Suppressor macrophage treated with lipopolysaccharide for 4 hours (primary cell): Measurements from ENCODE around the gene FBXL7.

Experiments
- DNase-seq: peaks from one replicate; pipeline ENCODE4 v3.0.0-alpha.2; 2020

FBXL7 gene

DNA sequence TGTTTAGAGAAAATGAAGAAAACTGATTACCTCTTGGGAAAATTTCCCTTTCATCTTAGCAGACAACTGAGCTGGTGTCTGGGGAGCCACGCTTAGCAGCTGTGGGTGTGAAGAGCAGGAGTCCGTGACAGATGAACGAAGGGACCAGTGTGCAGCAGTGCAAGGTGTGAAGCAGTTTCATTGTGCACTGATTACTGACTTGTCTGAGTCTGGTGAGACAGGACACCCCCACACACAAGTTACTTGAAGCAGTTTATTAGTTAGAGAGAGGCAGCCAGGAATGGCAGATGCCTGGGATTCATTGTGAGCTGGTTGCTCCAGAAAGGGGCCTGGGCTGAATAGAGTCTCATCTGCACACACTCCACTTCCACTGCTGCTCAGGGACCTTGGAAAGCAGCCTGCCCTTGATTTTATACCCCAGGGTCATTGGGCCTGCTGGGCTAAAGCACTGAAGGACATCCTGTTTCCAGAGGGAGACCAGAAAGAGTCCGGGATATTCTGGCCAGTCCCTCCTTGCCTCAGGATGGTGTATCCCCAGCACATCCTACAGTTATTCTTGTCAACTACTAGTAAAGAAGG is 47.4 kb downstream of the FBXL7 start:
- no peak for DNase-seq

DNA sequence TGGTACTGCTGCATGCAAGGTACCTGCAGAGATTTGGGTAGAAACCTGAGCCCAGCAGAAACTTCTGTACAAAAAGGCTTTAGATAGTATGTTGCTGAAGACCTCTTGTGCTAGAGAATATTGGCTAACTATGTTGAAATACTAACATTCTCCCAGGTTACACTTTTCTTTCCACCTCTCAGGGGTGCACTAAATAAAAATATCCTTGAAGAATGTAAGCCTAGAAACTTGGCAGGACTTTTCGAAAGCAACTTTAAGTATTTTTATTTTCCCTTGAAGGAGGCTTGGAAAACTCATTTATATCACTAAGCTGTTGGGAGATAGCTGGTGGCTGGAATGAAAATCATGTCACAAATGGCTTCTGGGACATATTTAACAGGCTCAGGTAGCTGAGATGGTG is 50.0 kb downstream of the FBXL7 start:
- no peak for DNase-seq

DNA sequence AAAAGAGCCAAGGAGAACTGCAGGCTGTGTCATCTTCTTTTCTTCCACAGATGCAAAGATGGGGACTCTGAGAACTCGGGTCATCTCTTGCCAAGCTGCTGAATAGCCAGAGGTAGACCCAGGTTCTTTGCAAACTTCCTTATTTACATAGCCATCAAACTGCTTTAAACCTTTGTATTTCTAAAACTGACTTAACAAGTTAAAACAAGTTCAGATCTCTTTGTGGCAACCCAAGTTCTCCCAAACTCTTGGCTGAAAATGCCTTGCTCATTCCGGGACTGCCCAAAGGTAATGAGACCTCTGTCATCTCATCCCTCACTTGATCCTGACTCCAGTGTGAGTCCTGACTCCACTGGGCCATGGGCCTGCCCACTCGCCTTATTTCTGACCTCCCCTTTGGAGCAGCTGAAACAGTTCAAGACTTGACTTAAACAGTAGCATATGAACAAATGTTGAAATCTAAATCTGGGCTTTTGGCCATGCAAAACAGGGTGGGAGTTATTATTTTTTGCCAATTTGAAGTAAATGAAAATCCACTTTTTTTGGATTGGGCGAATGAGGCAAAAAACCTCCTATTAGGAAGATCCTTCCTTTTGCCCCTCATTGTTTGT is 50.6 kb downstream of the FBXL7 start:
- no peak for DNase-seq

DNA sequence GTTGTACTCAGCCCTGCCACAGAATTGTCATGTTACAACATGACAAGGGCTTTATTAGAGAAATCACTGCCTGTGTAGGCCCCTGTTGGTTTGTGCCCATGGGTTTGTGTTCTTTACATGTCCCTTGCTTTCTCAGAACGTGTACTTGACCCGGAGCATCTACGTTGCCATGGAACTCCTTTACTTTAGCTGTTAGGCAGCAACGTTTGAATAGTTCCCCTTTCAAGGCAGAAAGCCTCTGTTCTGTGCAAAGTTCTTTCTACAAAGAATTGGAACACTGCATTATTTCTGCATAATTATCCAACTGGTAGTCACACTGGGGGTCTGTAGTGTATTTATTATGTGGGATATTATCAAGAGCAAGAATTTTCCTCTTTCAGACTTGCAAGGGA is 51.1 kb downstream of the FBXL7 start:
- no peak for DNase-seq

DNA sequence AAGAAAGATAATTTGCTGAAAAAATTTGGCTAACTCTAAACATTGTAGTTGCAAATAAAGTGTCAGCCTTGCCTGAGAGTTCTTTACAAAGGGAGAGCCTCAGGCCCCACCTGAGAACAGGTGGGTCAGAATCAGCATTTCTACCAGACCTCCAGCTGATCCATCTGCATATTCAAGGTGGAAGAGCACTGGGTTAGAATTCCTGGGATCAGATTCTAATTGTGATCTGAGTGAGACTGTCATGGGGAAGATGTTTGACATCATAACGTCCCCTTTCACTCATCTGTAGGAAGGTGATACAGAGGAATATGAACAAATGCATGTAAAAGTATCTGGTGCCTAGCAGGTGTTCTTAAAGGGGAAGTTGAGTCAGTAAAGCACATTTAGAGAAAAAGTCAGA is 54.6 kb downstream of the FBXL7 start:
- DNase-seq = no peak

DNA sequence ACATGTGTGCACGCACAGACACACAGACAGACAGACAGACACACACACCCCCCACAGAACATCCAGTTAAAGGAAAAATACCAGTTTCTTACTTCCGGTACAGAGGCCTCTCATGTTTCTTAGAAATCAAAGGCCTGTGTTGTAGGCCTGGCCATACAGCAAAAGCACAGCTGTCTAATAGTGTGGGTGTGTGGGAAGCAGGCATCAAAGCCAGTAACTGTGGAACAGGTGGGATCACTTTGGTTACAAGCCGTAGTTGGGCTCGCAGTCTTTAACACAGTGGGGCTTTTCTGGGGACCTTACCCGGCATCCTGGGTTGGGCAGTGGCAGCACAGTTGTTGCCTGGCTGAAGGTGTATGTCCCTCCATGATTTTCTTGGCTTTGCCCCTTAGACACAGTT is 55.2 kb downstream of the FBXL7 start:
- no peak for DNase-seq

DNA sequence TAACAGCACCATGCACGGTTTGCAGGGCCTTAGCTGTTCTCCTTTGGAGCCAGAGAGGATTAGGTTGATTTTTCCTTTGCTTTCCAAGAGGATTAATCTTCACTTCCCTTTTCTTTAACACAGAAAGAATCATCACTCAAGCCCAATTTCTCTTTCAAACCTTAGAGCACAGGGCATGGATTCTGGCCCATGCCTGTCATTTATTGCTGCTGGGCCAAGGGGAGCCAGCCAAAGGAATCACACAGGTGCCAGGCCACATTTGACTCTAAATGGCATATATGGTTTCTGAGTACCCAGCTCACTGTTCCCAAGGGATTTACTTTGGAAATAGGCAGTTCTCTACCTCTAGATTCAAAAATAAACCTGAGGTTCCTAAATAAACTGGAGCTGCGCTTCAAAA is 58.3 kb downstream of the FBXL7 start:
- no peak for DNase-seq

DNA sequence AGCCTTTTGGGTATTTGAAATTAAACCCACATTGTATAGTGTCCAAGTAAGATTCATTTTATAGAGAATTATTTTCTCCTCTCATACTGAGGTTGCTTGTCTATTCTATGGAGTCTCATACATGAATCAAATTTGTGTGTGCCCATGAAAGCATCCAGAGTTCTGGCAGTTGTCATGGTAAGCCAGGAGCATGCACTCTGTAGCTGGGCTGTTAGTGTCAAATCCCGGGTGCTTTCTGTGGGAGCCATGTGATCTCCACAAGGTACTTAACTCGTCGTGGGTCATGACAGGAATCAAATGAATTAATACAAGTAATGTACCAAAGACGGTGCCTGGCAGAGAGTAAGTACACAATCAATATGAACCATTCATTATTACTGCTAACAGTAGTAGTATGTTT is 58.7 kb downstream of the FBXL7 start:
- DNase-seq = no peak

DNA sequence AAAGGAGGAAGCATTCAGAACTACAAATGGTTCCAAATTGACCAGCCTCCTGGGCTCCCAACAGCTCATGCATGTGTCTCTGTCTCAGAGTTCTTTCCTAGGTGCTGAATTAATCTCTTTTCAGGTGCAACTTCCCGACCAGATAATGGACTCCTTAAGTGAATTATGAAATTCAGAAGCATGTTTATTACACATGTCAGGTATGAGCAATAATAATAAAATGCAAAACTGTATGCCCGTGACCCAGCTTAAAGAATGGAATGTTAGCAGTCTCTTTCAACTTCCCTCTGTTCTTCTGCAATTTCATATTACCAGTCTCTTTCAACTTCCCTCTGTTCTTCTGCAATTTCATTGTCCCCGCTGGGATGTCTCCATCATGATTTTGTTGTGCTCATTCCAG is 60.4 kb downstream of the FBXL7 start:
- no peak for DNase-seq

DNA sequence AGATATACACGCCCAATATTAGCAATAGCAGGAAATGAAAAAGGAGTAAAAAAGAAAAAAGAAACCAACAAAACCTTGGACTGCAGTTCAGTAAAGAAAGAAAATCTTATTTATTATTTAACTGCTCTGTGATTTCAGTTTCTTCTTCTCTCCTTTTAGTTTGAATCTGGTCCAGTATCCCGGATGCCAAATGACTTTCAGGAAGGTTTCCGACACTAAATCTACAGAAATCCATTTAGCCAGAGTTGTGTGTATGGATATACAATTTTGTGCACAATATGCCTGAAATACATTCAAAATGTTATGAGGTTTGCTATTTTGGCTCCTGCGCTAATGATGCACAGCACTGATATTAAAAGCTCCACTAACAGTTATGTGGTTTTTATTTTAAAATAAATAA is 64.5 kb downstream of the FBXL7 start:
- DNase-seq = no peak

DNA sequence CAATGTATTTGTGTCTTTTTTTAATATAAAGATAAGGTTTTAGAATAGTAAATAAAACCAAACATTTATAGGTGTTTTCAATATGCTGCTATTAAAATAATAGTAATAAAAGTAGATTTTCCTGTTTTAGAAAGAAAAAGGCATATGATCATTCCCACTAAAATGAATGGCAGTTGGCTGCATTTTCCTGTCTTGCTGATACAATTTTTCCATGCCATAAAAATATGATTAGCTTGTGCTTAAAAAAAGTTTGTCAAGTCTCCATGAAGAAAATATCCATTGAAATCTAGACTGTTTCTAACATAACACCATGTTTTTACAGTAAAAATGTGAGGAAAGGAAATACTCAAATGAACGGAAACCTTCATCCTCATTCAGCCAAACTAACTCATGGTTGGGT is 65.0 kb downstream of the FBXL7 start:
- DNase-seq = no peak

DNA sequence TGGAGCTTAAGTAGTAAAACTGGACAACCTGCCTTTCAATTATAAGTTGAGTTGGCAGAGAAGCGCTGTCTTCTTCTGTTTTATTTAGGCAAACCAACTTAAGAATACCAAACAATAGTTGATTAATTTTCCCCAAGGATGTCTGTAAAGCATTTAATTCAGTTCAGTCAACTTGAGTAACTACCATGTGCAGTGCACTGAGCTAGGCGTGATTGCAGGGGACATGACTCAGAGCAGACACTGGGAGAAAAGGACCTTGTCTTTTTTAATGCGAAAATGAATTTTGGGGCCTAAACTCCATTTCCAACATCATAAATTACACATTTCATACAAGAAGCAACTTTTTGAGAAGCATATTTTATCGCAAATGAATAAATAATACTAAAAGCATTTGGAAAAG is 66.3 kb downstream of the FBXL7 start:
- no peak for DNase-seq

DNA sequence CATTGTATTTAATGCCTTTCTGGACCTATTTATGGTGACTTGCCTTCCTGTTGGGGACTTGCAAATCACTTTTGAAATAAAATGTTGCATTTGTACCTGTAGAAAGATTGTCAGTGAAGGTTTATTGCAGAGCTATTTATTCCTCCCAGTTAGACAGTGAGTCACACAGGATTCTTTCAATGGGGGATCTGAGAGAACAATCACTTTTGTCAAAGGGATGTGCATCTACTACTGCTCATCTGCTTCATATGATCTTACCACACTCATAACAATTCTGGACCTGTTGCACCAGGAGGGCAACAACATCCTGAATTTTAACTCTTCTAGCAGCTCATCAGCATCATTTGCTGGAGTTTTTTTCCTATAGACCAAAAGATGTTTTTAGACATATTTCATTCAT is 66.8 kb downstream of the FBXL7 start:
- DNase-seq = no peak

DNA sequence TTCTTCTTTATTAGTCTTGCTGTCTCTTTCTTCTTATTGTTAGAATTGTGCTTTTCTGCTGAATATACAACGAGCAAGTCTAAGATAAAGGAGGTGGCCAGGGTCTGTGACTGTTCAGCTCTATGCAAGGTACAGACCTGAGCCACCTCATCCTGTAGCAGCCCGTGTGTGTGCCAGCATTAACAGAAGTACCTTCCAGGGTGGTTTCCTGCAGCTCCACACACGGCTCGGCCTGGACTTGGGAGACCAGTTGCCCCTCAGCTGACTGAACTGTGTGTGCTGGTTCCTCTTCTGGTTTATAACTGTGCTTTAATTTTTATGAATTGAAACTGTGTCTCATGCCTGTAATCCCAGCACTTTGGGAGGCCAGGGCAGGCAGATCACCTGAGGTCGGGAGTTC is 70.5 kb downstream of the FBXL7 start:
- no peak for DNase-seq

DNA sequence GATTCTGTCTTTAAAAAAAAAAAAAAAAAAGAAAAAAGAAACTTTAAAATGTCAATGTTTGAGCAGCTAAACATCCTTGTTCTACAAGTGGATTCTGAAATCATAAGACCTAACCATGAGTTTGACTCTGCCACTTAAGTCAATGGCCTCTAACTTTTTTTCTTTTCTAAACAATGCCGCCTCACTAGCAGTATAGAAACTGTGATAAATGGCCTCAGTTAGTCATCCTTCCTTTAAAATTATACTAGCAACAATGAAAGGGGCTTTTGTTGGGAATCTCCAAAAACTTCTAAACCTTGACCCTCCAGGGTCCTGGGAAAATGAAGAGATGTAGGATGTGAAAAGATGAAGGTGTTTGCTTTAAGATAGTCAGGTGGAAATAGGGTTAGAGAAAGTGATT is 71.1 kb downstream of the FBXL7 start:
- DNase-seq = no peak

DNA sequence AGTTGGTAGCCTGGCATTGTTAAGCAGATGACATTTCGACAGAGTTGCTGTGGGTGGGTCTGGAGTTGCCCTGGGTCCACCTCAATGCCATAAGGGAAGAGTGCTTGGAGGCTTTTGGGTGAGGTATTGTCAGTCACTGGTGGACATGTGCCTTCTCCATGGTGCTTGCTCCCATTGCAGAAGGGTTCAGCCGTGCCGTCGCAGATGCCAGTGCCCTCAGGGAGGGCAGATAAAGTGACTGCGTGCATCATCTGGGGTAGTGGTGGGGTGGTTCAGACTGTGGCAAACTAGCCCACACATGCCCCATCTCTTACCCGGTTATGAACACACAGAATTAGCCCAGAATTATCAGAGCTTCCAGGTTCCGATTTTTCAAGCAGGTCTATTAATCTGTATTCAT is 71.6 kb downstream of the FBXL7 start:
- DNase-seq = no peak

DNA sequence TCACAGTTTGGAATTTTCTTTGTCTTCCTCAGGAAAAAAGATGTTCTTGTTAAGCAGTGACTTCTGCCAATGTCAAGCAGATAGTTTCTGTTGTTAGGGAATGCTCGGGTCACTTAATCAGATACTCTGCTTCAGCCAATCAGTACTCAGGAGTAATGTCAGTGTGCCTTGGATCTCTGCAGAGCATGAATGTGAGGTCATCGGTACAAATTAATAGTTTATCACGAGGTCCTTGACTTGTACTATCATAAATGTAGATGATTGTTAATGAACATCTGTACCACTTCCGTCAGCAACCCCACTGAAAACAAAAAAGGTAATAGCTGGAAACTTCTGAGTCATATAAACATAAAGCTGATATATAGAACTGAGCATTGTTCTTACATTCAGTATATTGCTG is 73.6 kb downstream of the FBXL7 start:
- no peak for DNase-seq

DNA sequence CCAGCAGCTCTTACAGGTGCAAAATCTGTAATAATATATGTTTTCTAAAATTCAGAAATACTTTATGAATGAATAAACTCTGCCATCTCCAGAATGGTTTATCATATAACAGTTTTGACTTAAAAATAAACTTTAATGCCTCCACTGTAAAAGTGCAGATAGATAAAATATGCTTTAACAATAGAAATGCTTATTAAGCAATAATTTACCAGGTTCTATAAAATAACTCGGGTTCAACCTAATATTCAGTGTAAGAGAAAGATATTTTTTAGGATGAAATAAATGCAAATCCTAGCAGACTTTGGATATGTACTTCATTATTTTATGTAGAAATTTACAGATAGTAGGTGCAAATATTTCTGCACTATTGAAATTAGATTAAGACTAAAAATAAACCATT is 74.1 kb downstream of the FBXL7 start:
- DNase-seq = no peak

DNA sequence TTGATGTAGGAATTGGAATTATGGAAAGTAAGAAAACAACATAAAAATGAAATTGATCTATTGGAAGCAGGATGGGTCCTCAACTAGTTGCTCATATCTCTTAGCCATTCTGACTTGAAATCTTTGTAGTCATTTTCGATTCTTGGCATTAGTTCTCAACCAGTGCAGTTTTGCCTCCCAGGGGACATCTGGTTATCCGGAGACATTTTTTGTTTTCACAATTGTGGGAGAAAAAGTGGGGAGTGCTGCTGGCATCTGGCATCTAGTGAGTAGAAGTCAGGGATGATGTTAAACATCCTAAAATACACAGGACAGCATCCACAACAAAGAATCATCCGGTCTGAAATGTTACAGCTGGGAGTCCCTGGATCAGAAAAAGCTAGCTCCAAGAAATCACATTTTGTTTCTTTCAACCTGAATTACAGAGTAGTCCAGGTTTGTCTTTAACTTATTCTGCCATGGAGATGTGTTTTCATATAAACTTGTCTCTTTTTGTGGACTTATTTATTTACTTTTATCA is 74.9 kb downstream of the FBXL7 start:
- DNase-seq = no peak

DNA sequence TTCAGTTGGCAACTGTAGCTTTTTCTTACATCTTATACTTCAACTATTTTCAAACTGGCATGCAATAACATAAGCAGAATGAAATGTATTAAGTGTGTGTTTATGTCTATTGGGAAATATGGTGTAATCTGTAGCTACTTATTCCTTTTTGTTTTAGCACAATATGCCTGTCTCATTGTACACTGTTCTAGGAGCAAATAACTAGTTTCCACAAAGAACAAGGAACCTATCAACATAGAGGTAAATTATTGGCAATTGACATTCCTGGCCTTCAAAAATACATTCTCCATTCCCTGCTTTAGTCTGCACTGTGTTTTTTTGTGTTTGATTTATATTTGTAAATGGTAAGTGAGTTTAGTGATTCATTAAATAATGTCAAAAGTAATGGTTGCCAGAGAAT is 75.7 kb downstream of the FBXL7 start:
- DNase-seq = no peak

DNA sequence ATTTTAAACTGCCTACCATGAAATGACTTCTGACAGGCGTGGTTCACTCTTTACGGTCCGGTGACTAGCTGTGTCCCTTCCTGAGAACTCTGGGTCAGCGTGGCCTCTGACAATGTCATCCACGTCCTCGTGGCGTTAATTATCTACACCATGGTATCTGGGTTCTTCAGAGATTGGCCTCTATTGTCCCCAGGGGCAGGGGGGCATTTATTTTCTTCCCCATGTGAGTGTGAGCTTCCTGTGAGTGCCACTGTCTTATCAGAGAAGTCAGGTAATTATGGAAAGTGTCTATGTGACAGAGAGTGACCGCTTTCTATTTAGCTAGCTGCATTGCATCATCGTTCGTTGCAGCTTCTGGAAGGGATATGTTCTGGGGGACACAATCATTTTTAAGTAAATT is 77.2 kb downstream of the FBXL7 start:
- no peak for DNase-seq

DNA sequence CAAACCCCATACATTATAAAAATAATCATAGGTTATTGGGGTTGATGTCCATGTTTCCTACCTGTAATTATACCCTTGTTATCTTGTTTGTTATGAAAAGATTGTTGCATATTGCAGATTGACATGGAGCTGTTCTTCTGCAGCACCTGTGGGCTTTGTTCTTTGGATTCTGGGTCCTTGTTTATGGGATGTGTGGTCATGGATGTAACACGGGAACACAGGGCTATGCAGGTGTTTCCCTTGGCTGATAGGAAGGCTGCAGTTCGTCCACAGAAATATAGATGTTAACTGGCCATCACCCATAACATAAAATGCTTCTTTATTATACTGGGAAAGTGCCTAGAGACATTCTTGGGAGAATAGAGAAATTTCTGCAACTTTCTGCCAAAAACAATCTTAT is 77.9 kb downstream of the FBXL7 start:
- no peak for DNase-seq

DNA sequence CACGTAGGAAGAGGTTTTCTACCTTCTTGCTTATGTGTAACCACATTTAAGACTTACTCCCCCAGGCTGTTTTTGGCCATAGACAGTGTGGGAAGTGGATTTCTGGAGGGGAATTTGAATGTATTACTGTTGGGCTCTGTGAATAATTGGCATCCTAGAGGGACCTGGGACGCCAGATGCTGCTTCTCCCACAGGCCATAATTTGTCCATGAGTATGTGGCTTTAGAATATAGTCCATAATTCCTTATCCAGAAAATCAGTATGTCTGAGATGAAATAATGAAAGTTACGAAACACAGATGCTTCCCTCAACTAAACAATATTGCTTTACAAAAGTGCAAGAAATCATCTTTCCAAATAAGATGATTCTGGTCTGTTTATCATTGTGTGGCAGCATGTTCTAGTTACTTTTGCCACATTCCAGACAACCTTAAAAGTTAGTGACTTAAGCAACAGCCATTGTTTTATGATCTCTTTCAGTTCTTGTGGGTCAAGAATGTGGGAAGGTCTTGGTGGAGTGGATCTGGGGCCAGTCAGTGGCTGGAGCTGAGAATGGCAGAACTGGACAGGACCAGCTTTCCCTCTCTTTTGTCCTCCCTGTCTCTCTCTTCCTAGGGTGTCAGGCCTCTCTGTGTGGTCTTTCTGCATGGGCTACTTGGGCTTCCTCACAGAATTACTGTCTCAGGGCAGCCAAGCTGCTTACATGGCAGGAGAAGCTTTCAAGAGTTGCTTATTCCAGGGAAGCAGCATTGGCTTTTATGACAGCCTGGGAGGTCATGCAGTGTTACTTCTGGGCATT is 79.4 kb downstream of the FBXL7 start:
- no peak for DNase-seq

DNA sequence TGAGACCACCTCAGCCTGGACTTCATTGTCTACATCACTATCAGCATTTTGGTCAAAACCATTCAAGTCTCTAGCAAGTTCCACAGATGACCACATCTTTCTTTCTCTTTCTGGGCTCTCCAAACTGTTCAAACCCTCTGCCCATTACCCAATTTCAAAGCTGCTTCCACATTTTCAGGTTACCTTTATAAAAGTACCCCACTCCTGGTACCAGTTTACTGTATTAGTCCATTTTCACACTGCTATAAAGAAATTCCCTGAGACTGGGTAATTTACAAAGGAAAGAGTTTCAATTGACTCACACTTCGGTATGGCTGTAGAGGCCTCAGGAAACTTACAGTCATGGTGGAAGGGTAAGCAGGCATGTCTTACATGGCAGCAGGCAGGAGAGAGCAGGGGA is 84.5 kb downstream of the FBXL7 start:
- no peak for DNase-seq

DNA sequence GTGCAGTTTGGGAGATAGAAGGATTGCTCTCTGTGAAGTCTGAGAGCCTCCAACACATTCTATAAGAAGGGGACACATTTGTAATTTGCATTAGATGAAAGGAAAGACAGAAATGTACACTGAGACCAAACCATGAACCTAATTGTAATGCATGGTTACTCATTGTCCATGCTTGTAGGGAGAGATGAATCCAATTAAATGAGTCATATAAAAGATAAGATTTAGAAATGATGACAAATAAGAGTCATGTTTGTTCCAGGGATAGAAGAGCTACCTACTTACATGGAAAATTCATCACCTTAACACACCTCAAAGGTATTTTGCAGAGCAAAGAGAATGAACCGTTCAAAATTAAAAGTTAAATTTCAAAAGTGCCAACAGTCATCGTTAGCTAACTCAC is 85.1 kb downstream of the FBXL7 start:
- DNase-seq = no peak
